ENCODE data around the gene DLL4. TPM values are rescaled to one million over a fixed set of nuclear protein-coding genes. Genes with fewer than 3 reads are reported as not detected.

Gene DLL4
- total RNA-seq, 1 donor from 2014 or later = 0.54 TPM

GRCh38 chr15:40912478-40912877, 16.7 kb upstream of the DLL4 start:
- no peak for DNase-seq (ENCODE audit: extremely low spot score, unreplicated experiment)
- H3K4me1 Mint-ChIP-seq (ENCODE audit: unreplicated experiment) = peaks cover 10% of the 10 kb centered on the region

GRCh38 chr15:40914013-40914412, 15.1 kb upstream of the DLL4 start:
- no peaks in the 10 kb centered on the region for H3K36me3 Mint-ChIP-seq (ENCODE audit: unreplicated experiment)
- no peaks in the 10 kb centered on the region for H3K27me3 Mint-ChIP-seq (ENCODE audit: unreplicated experiment)
- DNase-seq (ENCODE audit: extremely low spot score, unreplicated experiment) = no peak
- H3K4me1 Mint-ChIP-seq (ENCODE audit: unreplicated experiment) = peaks cover 8% of the 10 kb centered on the region
- no peaks in the 10 kb centered on the region for H3K9me3 Mint-ChIP-seq (ENCODE audit: unreplicated experiment)
- H3K27ac Mint-ChIP-seq (ENCODE audit: unreplicated experiment) = no peak overlapping the region
- no peak overlapping the region for H3K4me3 Mint-ChIP-seq (ENCODE audit: unreplicated experiment)
- TF ChIP-seq CTCF (IDR thresholded peaks at IDR 0.05) = no peak

More at GRCh38 chr15:40912478-40912877, 16.7 kb upstream of the DLL4 start:
- no peaks in the 10 kb centered on the region for H3K36me3 Mint-ChIP-seq (ENCODE audit: unreplicated experiment)
- no peaks in the 10 kb centered on the region for H3K27me3 Mint-ChIP-seq (ENCODE audit: unreplicated experiment)
- H3K9me3 Mint-ChIP-seq (ENCODE audit: unreplicated experiment) = no peaks in the 10 kb centered on the region
- H3K27ac Mint-ChIP-seq (ENCODE audit: unreplicated experiment) = no peak overlapping the region
- TF ChIP-seq CTCF (IDR thresholded peaks at IDR 0.05) = no peak
- H3K4me3 Mint-ChIP-seq (ENCODE audit: unreplicated experiment) = no peak overlapping the region

GRCh38 chr15:40914486-40914885, 14.7 kb upstream of the DLL4 start:
- peak; percentile 9 for TF ChIP-seq CTCF (IDR thresholded peaks at IDR 0.05)
- Mint-ChIP-seq H3K27ac (ENCODE audit: unreplicated experiment) (no peak overlapping the region), H3K36me3 (ENCODE audit: unreplicated experiment) (no peaks in the 10 kb centered on the region), H3K27me3 (ENCODE audit: unreplicated experiment) (no peaks in the 10 kb centered on the region), H3K4me1 (ENCODE audit: unreplicated experiment) (peaks cover 8% of the 10 kb centered on the region), H3K4me3 (ENCODE audit: unreplicated experiment) (no peak overlapping the region), H3K9me3 (ENCODE audit: unreplicated experiment) (no peaks in the 10 kb centered on the region)
- DNase-seq (ENCODE audit: extremely low spot score, unreplicated experiment) = no peak

GRCh38 chr15:40915116-40915661, 14.0 kb upstream of the DLL4 start:
- H3K4me1 Mint-ChIP-seq (ENCODE audit: unreplicated experiment) = peaks cover 2% of the 10 kb centered on the region
- no peak overlapping the region for H3K4me3 Mint-ChIP-seq (ENCODE audit: unreplicated experiment)
- H3K36me3 Mint-ChIP-seq (ENCODE audit: unreplicated experiment) = no peaks in the 10 kb centered on the region
- no peak for TF ChIP-seq CTCF (IDR thresholded peaks at IDR 0.05)
- no peaks in the 10 kb centered on the region for H3K9me3 Mint-ChIP-seq (ENCODE audit: unreplicated experiment)
- no peaks in the 10 kb centered on the region for H3K27me3 Mint-ChIP-seq (ENCODE audit: unreplicated experiment)
- H3K27ac Mint-ChIP-seq (ENCODE audit: unreplicated experiment) = no peak overlapping the region
- no peak for DNase-seq (ENCODE audit: extremely low spot score, unreplicated experiment)

- no peak for DNase-seq (ENCODE audit: extremely low spot score, unreplicated experiment)
- no peak overlapping the region for H3K4me3 Mint-ChIP-seq (ENCODE audit: unreplicated experiment)
- TF ChIP-seq CTCF (IDR thresholded peaks at IDR 0.05) = no peak
- no peak overlapping the region for H3K27ac Mint-ChIP-seq (ENCODE audit: unreplicated experiment)
- no peaks in the 10 kb centered on the region for H3K4me1 Mint-ChIP-seq (ENCODE audit: unreplicated experiment)
- H3K36me3 Mint-ChIP-seq (ENCODE audit: unreplicated experiment) = no peaks in the 10 kb centered on the region
- no peaks in the 10 kb centered on the region for H3K27me3 Mint-ChIP-seq (ENCODE audit: unreplicated experiment)
- no peaks in the 10 kb centered on the region for H3K9me3 Mint-ChIP-seq (ENCODE audit: unreplicated experiment)
Measured at GRCh38 chr15:40915679-40916078, 13.5 kb upstream of the DLL4 start.
